OCI-LY7 (cell line): ENCODE results near the gene SLC13A2. TPM values are rescaled to one million over a fixed set of nuclear protein-coding genes. Genes with fewer than 3 reads are reported as not detected.

Source experiments
- BruUV-seq: library from RNA; stranded (reverse); fragments of 400-500 nt; replicated peaks from 2 replicates; lab custom pipeline; 2021; lab: Mats Ljungman, UMichigan
- CTCF ChIA-PET: fragments of 300-600 bp; sonication (Branson Sonifier 250); formaldehyde crosslinking; loops from one replicate; lab custom pipeline; 2022; ENCODE audit warnings: antibody characterized with exemption; ENCODE audit not compliant: unreplicated experiment; lab: Charles Lee
- POLR2A ChIA-PET: fragments of 300-600 bp; sonication (Branson Sonifier 250); formaldehyde crosslinking; loops from one replicate; lab custom pipeline; 2022; ENCODE audit warnings: antibody characterized with exemption; lab: Charles Lee
- DNase-seq: peaks from one replicate; pipeline ENCODE4 v3.0.0-alpha.2; 2015; ENCODE audit warnings: low spot score
- H2AFZ ChIP-seq: fragments of 200-600 bp; sonication (generic), shearing (Covaris generic); 2 replicates; pipeline ENCODE4 v1.6.1; 2014; ENCODE audit warnings: mild to moderate bottlenecking, antibody characterized with exemption, low read length, moderate library complexity
- H3K27ac ChIP-seq: fragments of 200-600 bp; sonication (generic); 2 replicates; pipeline ENCODE4 v1.5.1; 2014; ENCODE audit warnings: mixed run types, low read depth, mild to moderate bottlenecking, moderate library complexity, low read length, inconsistent platforms; ENCODE audit not compliant: poor library complexity, severe bottlenecking
- H3K36me3 ChIP-seq: fragments of 200-600 bp; sonication (generic); 2 replicates; pipeline ENCODE4 v1.6.1; 2014; ENCODE audit warnings: mild to moderate bottlenecking, antibody characterized with exemption, low read length, moderate library complexity, mixed read lengths; ENCODE audit not compliant: insufficient read depth
- H3K4me1 ChIP-seq: fragments of 200-600 bp; sonication (generic); 2 replicates; pipeline ENCODE4 v1.5.1; 2014; ENCODE audit warnings: mild to moderate bottlenecking, low read length; ENCODE audit not compliant: insufficient read depth, poor library complexity, severe bottlenecking
- H3K4me2 ChIP-seq: fragments of 200-600 bp; sonication (generic); 2 replicates; pipeline ENCODE4 v1.6.1; 2014; ENCODE audit warnings: mild to moderate bottlenecking, low read length
- H3K4me3 ChIP-seq: fragments of 200-600 bp; sonication (generic); 2 replicates; pipeline ENCODE4 v1.5.1; 2014; ENCODE audit warnings: mild to moderate bottlenecking, low read depth, low read length; ENCODE audit not compliant: poor library complexity, severe bottlenecking
- H3K79me2 ChIP-seq: fragments of 200-600 bp; sonication (generic); 2 replicates; pipeline ENCODE4 v1.6.1; 2016; ENCODE audit warnings: low read depth, mild to moderate bottlenecking, low read length, moderate library complexity, mixed read lengths; ENCODE audit not compliant: insufficient read depth
- H3K9me2 ChIP-seq: fragments of 200-600 bp; sonication (generic); 2 replicates; pipeline ENCODE4 v1.6.1; 2016; ENCODE audit warnings: mild to moderate bottlenecking, low read length, mixed read lengths; ENCODE audit not compliant: insufficient read depth
- H3K9me3 ChIP-seq: fragments of 200-600 bp; sonication (generic); 2 replicates; pipeline ENCODE4 v1.6.1; 2014; ENCODE audit warnings: mild to moderate bottlenecking, mixed run types, low read length, mixed read lengths
- H4K20me1 ChIP-seq: fragments of 200-600 bp; sonication (generic); 2 replicates; pipeline ENCODE4 v1.6.1; 2014; ENCODE audit warnings: mild to moderate bottlenecking, antibody characterized with exemption, low read length, moderate library complexity, mixed read lengths; ENCODE audit not compliant: insufficient read depth
- CTCF ChIP-seq: fragments of 200-600 bp; sonication (generic); conservative IDR thresholded peaks from 2 replicates; pipeline ENCODE4 v1.5.1; 2014; ENCODE audit warnings: mild to moderate bottlenecking, antibody characterized with exemption, low read length, moderate library complexity, mixed read lengths
- EZH2phosphoT487 ChIP-seq: fragments of 200-600 bp; sonication (generic); IDR thresholded peaks from 2 replicates; pipeline ENCODE4 v1.6.1; 2018; ENCODE audit warnings: low read depth, borderline replicate concordance, mild to moderate bottlenecking, mixed run types, antibody characterized with exemption, low read length, moderate library complexity, mixed read lengths
- intact Hi-C: fragments of 100-400 bp; cut with micrococcal nuclease; formaldehyde crosslinking; loops from one replicate; pipeline ENCODE4 v1.10.0; 2022; ENCODE audit not compliant: unreplicated experiment
- total RNA-seq, 2 experiments: library from RNA; depleted of rRNA in 1 of 2; stranded (reverse); fragments of >200 nt in 1 of 2; shearing (Covaris generic) in 1 of 2; gene quantifications; 2 replicates each; pipeline ENCODE4 v1.2.3, GENCODE V29; 2014 to 2022

SLC13A2 gene
- total RNA-seq, 2 experiments from 2014 or later = not detected

GRCh38 chr17:28503420-28503819 lies 30.0 kb downstream of the SLC13A2 start:
- Histone ChIP-seq H3K79me2 (no peaks in the 10 kb centered on the region), H2AFZ (no peak overlapping the region), H3K9me3 (no peaks in the 10 kb centered on the region), H3K36me3 (no peaks in the 10 kb centered on the region), H3K9me2 (no peaks in the 10 kb centered on the region), H3K4me1 (no peaks in the 10 kb centered on the region), H4K20me1 (no peaks in the 10 kb centered on the region), H3K27ac (no peak overlapping the region), H3K4me3 (no peak overlapping the region), H3K4me2 (no peak overlapping the region)
- BruUV-seq = no TSS peak
- TF ChIP-seq EZH2phosphoT487 = no peak
- TF ChIP-seq CTCF = no peak
- ChIA-PET POLR2A (interaction anchor here (0.6 to 1.5 kb wide), 4 partner anchors 16 to 1038 kb away, joined by 3 to 5 read pairs (median 3); no protein-coding TSS in a partner anchor), CTCF (no interaction called here)
- intact Hi-C loops = no loop called here
- DNase-seq = no peak

- Histone ChIP-seq H3K36me3 (no peaks in the 10 kb centered on the region), H3K27ac (no peak within 1 kb of the TSS), H2AFZ (no peak within 1 kb of the TSS), H3K4me1 (no peaks in the 10 kb centered on the region), H3K4me2 (no peak within 1 kb of the TSS), H3K9me3 (no peaks in the 10 kb centered on the region), H3K4me3 (no peak within 1 kb of the TSS), H3K79me2 (no peaks in the 10 kb centered on the region), H3K9me2 (no peaks in the 10 kb centered on the region), H4K20me1 (no peaks in the 10 kb centered on the region)
- TF ChIP-seq CTCF (no peak), EZH2phosphoT487 (no peak)
- DNase-seq = no peak
- ChIA-PET POLR2A (no interaction called here), CTCF (no interaction called here)
- no TSS peak for BruUV-seq
- intact Hi-C loops = no loop called here
Observed at GRCh38 chr17:28505986-28506665, 32.7 kb downstream of the SLC13A2 start, which contains the start of gene FOXN1. FOXN1 (plus strand) TSS chr17:28506348; CDS start chr17:28523970, 17,622 bp downstream.
